MM.1S (cell line): ENCODE measurements around the gene MYBPC1.

Source experiments
- DNase-seq: peaks from one replicate; pipeline ENCODE4 v3.0.0-alpha.2; 2015
- H2AFZ ChIP-seq: fragments of 300-600 bp; sonication (generic); 2 replicates; pipeline ENCODE4 v1.6.0; 2016; ENCODE audit warnings: antibody characterized with exemption, low read length
- H3F3A ChIP-seq: fragments of 300-600 bp; sonication (generic); 2 replicates; pipeline ENCODE4 v1.6.1; 2016; ENCODE audit warnings: mild to moderate bottlenecking, antibody characterized with exemption, low read length, moderate library complexity, mixed read lengths; ENCODE audit not compliant: insufficient read depth
- H3K27ac ChIP-seq: fragments of 300-600 bp; sonication (generic); 2 replicates; pipeline ENCODE4 v1.5.1; 2016; ENCODE audit warnings: mild to moderate bottlenecking, low read length
- H3K27me3 ChIP-seq: fragments of 300-600 bp; sonication (generic); replicated peaks from 2 replicates; pipeline ENCODE4 v1.6.0; 2016; ENCODE audit warnings: low read length; ENCODE audit not compliant: insufficient read depth
- H3K36me3 ChIP-seq: fragments of 300-600 bp; sonication (generic); replicated peaks from 2 replicates; pipeline ENCODE4 v1.6.1; 2016; ENCODE audit warnings: mild to moderate bottlenecking, low read length, mixed read lengths; ENCODE audit not compliant: insufficient read depth
- H3K4me1 ChIP-seq: fragments of 300-600 bp; sonication (generic); 2 replicates; pipeline ENCODE4 v1.6.1; 2016; ENCODE audit warnings: low read length, mixed read lengths
- H3K4me2 ChIP-seq: fragments of 300-600 bp; sonication (generic); 2 replicates; pipeline ENCODE4 v1.6.0; 2016; ENCODE audit warnings: low read depth, low read length
- H3K4me3 ChIP-seq: fragments of 300-600 bp; sonication (generic); 2 replicates; pipeline ENCODE4 v1.5.1; 2016; ENCODE audit warnings: low read length, mixed read lengths
- H3K79me2 ChIP-seq: fragments of 300-600 bp; sonication (generic); 2 replicates; pipeline ENCODE4 v1.6.1; 2016; ENCODE audit warnings: mixed run types, low read length, mixed read lengths
- H3K9ac ChIP-seq: fragments of 300-600 bp; sonication (generic); 2 replicates; pipeline ENCODE4 v1.6.1; 2016; ENCODE audit warnings: low read length, mixed read lengths
- H3K9me2 ChIP-seq: fragments of 300-600 bp; sonication (generic); replicated peaks from 2 replicates; pipeline ENCODE4 v1.6.1; 2016; ENCODE audit warnings: mild to moderate bottlenecking, low read length, mixed read lengths; ENCODE audit not compliant: insufficient read depth
- H3K9me3 ChIP-seq: fragments of 300-600 bp; sonication (generic); replicated peaks from 2 replicates; pipeline ENCODE4 v1.6.1; 2016; ENCODE audit warnings: mild to moderate bottlenecking, low read length, mixed read lengths; ENCODE audit not compliant: insufficient read depth
- H4K20me1 ChIP-seq: fragments of 300-600 bp; sonication (generic); 2 replicates; pipeline ENCODE4 v1.6.1; 2016; ENCODE audit warnings: mild to moderate bottlenecking, low read length, moderate library complexity, mixed read lengths; ENCODE audit not compliant: insufficient read depth
- CTCF ChIP-seq: fragments of 300-600 bp; sonication (generic); IDR thresholded peaks from 2 replicates; pipeline ENCODE4 v1.5.1; 2016; ENCODE audit warnings: antibody characterized with exemption, low read length, mixed read lengths
- EZH2 ChIP-seq: fragments of 300-600 bp; sonication (generic); optimal IDR thresholded peaks from 2 replicates; pipeline ENCODE3; 2017; ENCODE audit warnings: low read depth, mild to moderate bottlenecking, antibody characterized with exemption, low read length, mixed read lengths
- EZH2phosphoT487 ChIP-seq: fragments of 300-600 bp; sonication (generic); IDR thresholded peaks from 2 replicates; pipeline ENCODE4 v1.6.1; 2018; ENCODE audit warnings: antibody characterized with exemption, low read length

MYBPC1 gene

DNA sequence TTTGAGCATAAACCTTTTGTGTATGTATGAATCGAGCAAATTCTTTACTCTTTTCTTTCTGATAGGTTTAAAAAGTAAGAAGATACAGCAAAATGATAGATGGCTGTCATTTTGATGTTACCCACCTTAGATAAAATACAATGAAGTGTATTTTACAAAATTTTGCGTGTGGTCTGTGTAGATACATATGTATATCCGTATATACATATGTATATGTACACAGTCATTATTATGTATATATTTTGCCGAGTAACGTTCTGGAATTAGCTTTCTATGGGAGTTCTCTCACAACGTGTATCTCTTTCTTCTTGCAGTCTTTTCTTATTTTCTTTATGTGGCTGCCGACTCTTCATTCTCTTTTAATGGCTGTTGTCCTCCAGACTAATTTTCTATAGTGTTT is 70.2 kb downstream of the MYBPC1 start:
- Histone ChIP-seq H3F3A (no peaks in the 10 kb centered on the region), H3K4me3 (no peak overlapping the region), H3K9ac (no peak overlapping the region), H3K36me3 (no peaks in the 10 kb centered on the region), H4K20me1 (no peaks in the 10 kb centered on the region), H3K27me3 (no peaks in the 10 kb centered on the region), H2AFZ (no peak overlapping the region), H3K4me1 (peaks cover 17% of the 10 kb centered on the region), H3K9me2 (no peaks in the 10 kb centered on the region), H3K9me3 (no peaks in the 10 kb centered on the region), H3K4me2 (no peak overlapping the region), H3K27ac (no peak overlapping the region), H3K79me2 (no peaks in the 10 kb centered on the region)
- DNase-seq = no peak
- TF ChIP-seq EZH2 (no peak), EZH2phosphoT487 (no peak), CTCF (no peak)

DNA sequence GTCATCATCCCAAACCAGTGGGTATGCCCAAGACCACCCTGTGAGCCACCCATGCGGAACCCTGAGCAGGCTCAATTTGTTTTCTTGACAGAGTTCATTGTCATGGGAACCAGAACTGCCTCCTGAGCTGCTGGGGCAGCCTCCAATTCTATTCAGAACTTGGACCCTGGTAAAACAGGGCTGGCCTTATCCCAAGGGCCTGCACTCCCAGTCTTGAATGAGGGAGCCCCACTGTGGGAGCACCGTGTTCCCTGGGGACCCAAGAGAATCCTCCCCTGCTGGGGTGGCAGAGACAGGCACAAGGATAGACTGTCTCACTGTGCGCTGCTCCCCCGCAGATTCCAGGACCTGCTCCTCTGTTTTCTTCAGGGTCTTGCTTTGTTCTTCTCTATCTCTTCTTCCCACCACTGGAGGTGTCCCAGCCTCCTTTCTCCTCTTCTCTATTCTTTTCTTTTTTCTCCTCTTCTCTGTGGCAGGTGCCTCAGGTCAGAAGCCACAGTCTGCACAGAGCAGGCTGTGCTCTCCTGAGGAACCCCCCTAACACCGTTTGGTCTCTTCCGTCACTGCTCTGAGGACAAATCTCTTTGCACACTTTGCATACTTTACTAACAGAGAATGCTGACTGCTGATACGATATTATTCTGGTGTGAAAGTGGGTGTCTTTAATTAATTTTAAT is 71.4 kb downstream of the MYBPC1 start:
- Histone ChIP-seq H3K4me3 (no peak overlapping the region), H3K27me3 (no peaks in the 10 kb centered on the region), H3K79me2 (no peaks in the 10 kb centered on the region), H3K9me2 (no peaks in the 10 kb centered on the region), H3K9me3 (no peaks in the 10 kb centered on the region), H4K20me1 (no peaks in the 10 kb centered on the region), H3K27ac (no peak overlapping the region), H3K4me2 (no peak overlapping the region), H3K4me1 (peaks cover 18% of the 10 kb centered on the region), H3F3A (no peaks in the 10 kb centered on the region), H3K9ac (no peak overlapping the region), H2AFZ (no peak overlapping the region), H3K36me3 (no peaks in the 10 kb centered on the region)
- TF ChIP-seq EZH2 = no peak
- TF ChIP-seq EZH2phosphoT487 = no peak
- TF ChIP-seq CTCF = no peak
- no peak for DNase-seq

- Histone ChIP-seq H3K27ac (no peak overlapping the region), H3K4me2 (no peak overlapping the region), H3K36me3 (no peaks in the 10 kb centered on the region), H3K4me3 (no peak overlapping the region), H3F3A (no peaks in the 10 kb centered on the region), H2AFZ (no peak overlapping the region), H3K9me3 (no peaks in the 10 kb centered on the region), H4K20me1 (no peaks in the 10 kb centered on the region), H3K9me2 (no peaks in the 10 kb centered on the region), H3K79me2 (no peaks in the 10 kb centered on the region), H3K9ac (no peak overlapping the region), H3K4me1 (peaks cover 29% of the 10 kb centered on the region), H3K27me3 (no peaks in the 10 kb centered on the region)
- no peak for DNase-seq
- TF ChIP-seq CTCF (no peak), EZH2 (no peak), EZH2phosphoT487 (no peak)
These were observed 72.8 kb downstream of the MYBPC1 start for GRCh38 chr12:101667591-101667990.
